HG02759 (cell line): ENCODE data around the gene UNC5CL.

Source experiments
- ATAC-seq: cut with Tn5 transposase; IDR thresholded peaks from one replicate; pipeline ENCODE4 v1.9.1; 2021; ENCODE audit warnings: mild to moderate bottlenecking, moderate library complexity; ENCODE audit not compliant: unreplicated experiment

Gene UNC5CL

GRCh38 chr6:41063884-41064285 lies 24.9 kb upstream of the UNC5CL start:
- ATAC-seq, result no peak

- ATAC-seq, result no peak
These were observed 23.0 kb upstream of the UNC5CL start for GRCh38 chr6:41062056-41062455.

GRCh38 chr6:41061196-41061726 lies 22.2 kb upstream of the UNC5CL start:
- ATAC-seq, result no peak

- ATAC-seq, result no peak
These were observed 20.5 kb upstream of the UNC5CL start for GRCh38 chr6:41059556-41059955.

GRCh38 chr6:41058783-41059181 lies 19.8 kb upstream of the UNC5CL start:
- ATAC-seq, result no peak

GRCh38 chr6:41056768-41057490 lies 17.9 kb upstream of the UNC5CL start:
- no peak for ATAC-seq

GRCh38 chr6:41055149-41055548 lies 16.1 kb upstream of the UNC5CL start:
- no peak for ATAC-seq

- ATAC-seq, result no peak
These were observed 15.5 kb upstream of the UNC5CL start for GRCh38 chr6:41054511-41054910.

- no peak for ATAC-seq
These were observed 14.0 kb upstream of the UNC5CL start, which contains the start of gene APOBEC2 for GRCh38 chr6:41053041-41053440. APOBEC2 (plus strand) TSS chr6:41053202; CDS start chr6:41053348, 146 bp downstream.

GRCh38 chr6:41051873-41052272 lies 12.9 kb upstream of the UNC5CL start:
- ATAC-seq, result no peak

- ATAC-seq, result no peak
These were observed 11.5 kb upstream of the UNC5CL start for GRCh38 chr6:41050536-41050935.

- no peak for ATAC-seq
These were observed 10.9 kb upstream of the UNC5CL start for GRCh38 chr6:41049955-41050354.

- no peak for ATAC-seq
These were observed 10.5 kb upstream of the UNC5CL start for GRCh38 chr6:41049521-41049920.

- no peak for ATAC-seq
These were observed 9.0 kb upstream of the UNC5CL start for GRCh38 chr6:41047745-41048732.

- no peak for ATAC-seq
These were observed 8.3 kb upstream of the UNC5CL start for GRCh38 chr6:41047306-41047705.

- ATAC-seq, result no peak
These were observed 7.1 kb upstream of the UNC5CL start for GRCh38 chr6:41046084-41046483.

GRCh38 chr6:41045664-41046063 lies 6.6 kb upstream of the UNC5CL start:
- no peak for ATAC-seq

- ATAC-seq, result no peak
These were observed 4.1 kb upstream of the UNC5CL start for GRCh38 chr6:41043151-41043550.

- ATAC-seq, result no peak
These were observed 3.4 kb upstream of the UNC5CL start, which contains the start of gene TSPO2 for GRCh38 chr6:41042226-41043055. TSPO2 (plus strand) TSS chr6:41042467; CDS start chr6:41042986, 519 bp downstream.

GRCh38 chr6:41040940-41041536 lies 2.0 kb upstream of the UNC5CL start:
- ATAC-seq, result no peak
